Measurements from ENCODE around the gene CAMTA1.

CAMTA1 gene

DNA sequence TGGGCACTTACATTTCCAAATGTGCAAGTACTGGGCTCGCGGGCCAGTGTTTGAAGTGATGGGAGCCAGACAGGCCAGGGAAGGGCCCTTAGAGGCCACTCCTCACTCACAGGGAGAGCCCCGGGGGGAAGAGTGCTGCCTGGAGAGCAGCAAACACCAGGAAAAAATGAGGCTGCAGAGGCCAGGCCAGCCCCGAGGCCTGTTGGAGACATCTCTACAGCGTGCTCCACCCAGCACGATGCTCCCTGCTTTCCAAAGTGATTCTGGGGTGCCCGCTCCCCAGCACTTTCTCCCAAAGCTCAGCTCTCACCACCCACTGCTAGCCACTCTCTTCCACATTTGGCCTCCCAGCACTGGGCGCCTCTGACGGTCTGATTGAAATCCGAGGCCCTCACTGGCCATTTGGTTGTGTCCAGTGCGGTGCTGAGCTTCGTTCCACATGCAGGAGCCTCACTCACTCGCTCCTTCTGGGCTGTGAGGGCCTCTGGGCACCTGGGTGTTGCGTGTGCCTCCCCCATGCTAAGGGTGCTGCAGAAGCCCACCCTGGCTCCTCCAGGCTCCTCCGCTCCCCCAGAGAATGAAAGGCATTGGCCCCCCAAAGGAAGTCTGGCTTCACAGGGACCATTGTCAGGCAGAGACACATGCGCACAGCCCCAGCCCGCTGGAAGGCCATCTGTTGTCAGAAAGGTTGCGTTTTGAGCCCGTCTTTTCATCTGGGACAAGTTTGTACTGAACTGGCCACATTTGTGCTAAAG lies 600.4 kb downstream of the CAMTA1 start:
- no peak for DNase-seq

DNA sequence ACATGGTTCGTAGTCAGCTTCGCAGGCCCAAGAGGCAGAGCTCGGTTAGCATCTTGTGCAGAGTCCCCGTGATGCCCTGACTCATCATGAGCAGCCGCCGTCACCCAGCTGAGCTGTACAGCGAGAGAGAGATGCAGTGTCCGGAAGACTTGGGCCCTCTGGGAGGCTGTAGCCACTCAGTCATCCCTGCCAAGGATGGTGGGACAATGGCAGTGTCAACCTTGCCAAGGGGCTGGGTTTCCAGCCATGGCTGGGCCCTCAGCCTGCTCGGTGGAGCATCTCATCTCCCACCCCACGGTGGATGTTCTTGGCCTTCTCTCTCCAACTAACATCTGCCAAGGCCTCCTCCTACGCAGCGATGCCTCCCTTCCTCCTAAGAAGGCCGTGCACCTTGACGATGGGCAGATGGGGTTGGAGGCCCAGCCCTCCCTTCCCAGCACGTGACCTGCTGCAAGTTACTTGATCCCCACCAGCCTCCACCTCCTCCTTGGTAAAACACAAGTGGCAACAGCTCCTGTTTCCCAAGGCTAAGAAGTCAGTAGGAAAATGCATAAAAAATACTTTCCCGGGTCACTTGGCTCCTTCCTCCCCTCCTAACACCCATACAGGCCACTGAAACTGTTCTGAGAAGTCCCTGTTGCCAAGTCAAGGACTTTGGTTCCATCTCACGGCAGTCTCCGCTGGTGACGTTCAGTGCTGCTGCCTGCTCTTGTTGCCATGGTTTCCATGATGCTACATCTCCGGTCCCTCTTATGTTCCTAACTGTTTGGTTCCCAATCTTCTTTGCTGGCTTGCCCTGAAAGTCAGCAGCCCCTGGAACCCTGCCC lies 601.2 kb downstream of the CAMTA1 start:
- no peak for DNase-seq

DNA sequence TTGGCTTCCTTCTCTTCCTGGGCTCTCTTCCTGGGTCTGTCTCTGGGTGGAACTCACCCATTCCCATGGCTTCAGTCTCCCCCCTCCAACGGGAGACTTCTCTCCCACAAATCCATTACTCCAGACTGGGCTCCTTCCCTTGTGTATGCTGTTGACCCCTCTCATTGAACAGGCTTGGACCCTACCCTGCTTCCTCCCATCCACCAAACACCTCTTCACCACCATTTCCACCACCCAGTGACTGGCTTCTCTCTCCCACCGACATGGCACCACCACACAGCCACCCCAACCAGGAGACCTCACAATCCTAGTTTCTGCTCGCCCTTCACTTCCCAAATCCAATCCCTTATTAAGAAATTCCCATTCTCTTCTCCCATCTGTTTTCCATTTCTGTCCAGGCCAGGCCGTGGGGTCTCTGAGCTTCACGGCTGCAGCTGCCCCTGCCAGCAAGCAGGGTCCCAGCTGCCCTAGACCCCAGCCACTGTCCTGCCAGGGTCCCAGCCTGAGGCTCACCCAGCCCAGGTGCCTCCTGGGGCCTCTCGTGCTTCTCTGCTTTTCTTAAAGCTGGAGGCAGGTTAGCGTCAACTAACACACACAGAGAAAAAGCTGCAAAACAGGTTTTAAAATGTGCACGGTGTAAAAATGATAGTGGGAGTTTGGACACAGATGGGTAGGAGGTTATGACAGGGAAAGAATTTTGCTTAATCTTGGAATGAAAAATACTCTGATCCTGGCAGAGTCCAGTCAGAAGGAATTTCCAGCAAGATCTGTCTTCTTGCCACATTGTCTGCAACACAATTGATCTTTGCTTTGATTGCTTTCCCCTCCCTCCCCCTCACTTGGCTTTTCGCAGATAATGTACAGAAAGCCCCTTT lies 602.0 kb downstream of the CAMTA1 start:
- no peak for DNase-seq

- no peak for DNase-seq
Observed at GRCh38 chr1:7388141-7388487, 602.9 kb downstream of the CAMTA1 start.

DNA sequence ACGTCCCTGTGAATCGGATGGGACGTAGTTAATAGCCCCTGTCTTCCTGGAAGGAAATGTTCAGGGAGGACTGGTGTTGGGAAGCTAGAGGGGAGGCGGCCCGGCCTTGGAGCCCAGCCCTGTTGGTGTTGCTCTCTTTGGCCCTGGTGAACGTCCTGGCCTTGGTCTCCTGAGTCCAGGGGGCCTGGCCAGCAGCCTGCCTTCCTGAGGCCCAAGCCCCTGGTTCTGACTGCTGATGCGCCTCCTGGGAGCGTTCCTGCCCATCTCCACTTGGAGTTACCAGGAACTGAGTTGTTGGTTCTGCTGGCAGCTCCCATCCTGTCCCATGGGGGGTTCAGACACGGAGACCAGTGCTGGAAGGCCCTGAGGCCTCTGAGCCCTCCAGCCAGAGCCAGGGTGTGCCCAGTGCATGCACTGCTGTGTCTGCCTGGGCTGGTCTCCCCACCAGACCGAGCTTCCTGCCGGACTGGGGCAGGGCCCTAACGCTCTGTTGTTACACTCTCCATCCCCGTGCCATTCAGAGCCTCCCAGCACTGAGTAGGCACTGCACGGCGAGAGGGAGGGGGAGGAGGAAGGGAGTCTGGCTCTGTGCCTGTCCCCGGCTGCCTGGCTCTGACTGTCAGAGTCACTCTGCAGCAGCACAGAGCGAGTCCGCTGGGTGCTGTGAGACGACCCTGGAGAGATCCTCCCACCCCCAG lies 603.4 kb downstream of the CAMTA1 start:
- no peak for DNase-seq

DNA sequence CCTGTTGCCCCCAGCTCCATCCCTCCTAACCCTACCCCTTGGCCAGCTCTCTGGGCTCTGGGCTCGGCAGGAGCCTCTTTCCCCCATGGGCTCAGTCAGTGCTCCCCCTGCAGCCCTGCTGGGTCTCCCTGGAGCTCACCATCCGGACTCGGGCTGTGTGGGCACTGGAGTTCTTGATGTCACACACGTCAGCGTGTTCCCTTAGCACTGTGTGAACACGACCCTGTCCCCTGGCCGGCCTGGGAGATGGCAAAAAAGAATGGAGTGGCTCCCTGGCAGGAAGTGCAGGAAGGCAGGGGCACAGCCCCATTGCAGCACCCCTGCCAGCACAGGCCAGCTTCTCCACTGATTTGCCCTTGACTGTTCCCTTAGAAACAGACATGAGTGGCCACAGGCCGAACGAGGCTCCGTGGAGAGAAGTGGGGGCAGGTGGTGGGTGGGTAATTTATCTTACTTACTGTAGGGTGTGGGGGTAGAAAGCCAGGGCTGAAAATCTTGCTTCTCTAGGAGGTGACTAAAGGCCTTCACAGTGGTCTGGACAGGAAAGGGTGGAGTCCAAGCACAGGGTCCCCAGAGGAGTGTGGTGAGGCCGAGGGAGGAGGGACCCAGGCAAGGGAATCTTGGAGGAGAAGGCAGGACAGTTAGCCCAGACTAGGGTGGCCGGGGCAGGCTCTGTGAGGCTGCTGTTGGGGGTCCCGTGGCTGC lies 604.1 kb downstream of the CAMTA1 start:
- no peak for DNase-seq

DNA sequence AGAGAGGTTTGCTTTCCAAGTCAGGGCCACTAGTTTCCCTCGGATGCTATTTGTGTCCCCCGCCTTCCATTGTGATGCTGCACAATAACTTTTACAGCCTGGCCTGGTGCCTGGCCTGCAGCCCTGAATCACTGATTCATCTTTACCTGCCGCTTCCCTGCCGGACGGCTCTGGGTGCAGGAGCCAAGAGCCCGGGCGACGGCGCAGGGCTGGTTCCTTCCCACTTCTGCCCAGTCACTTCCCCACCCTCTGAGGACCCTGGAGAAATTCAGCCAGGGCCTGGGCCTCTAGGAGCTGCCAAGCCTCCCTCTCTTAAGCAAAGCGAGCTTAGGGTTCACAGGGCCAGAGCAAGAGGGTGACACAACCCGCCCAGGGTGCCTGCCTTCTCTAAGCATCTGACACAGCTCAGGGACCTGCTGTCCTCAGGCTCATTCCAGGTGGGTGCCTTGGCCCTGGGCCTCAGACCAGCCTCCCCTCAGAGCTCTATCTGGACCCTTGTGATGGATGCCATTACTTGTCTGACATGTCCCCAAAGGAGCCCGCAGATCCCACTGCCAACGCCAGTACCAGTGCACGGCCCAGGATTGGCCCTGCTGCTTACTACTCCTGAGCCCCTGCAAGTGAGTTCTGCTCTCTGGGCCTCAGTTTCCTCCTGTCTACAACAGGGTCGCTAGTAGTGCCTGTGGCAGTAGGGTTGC lies 604.8 kb downstream of the CAMTA1 start:
- DNase-seq, result no peak

GRCh38 chr1:7390604-7391000 lies 605.3 kb downstream of the CAMTA1 start:
- DNase-seq, result no peak

DNA sequence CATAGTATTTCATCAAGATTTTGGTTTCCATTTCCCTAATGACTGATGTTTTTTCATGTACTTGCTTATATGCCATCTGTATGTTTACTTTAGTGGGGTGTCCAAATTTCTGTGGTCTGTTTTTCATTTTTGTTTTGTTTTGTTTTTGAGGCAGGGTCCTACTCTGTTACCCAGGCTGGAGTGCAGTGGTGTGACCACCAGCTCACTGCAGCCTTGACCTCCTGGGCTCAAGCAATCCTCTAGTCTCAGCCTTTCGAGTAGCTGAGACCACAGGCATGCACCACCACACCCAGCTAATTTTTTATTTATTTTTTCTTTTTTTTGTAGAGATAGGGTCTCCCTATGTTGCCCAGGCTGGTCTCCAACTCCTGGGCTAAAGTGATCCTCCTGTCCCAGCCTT lies 607.9 kb downstream of the CAMTA1 start:
- DNase-seq, result no peak

- no peak for DNase-seq
Observed at GRCh38 chr1:7395251-7395650, 610.0 kb downstream of the CAMTA1 start.

DNA sequence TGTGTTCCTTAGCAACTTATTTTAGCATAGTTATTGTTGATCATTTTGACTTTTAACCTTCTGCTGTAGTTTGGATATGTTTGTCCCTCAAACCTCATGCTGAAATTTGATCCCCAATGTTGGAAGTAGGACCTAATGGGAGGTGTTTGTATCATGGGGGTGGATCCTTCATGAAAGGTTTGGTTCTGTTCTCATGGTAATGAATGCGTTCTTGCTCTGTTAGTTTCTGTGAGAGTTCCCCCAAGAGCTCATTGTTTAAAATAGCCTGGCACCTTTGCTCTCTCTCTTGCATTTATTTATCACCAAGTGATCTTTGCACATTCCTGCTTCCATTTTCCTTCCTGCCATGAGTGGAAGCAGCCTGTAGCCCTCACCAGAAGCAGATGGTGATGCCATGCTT lies 613.7 kb downstream of the CAMTA1 start:
- no peak for DNase-seq

GRCh38 chr1:7399514-7400125 lies 614.4 kb downstream of the CAMTA1 start:
- no peak for DNase-seq

- no peak for DNase-seq
Observed at GRCh38 chr1:7400566-7400965, 615.3 kb downstream of the CAMTA1 start.

GRCh38 chr1:7401814-7402547 lies 616.7 kb downstream of the CAMTA1 start:
- peak; percentile 64 to 78 (median 73) for DNase-seq

- no peak for DNase-seq
Observed at GRCh38 chr1:7402548-7402850, 617.2 kb downstream of the CAMTA1 start.

- DNase-seq, result peak; percentile 11 to 42 (median 33)
Observed at GRCh38 chr1:7403265-7404045, 618.2 kb downstream of the CAMTA1 start.

GRCh38 chr1:7404046-7404742 lies 618.9 kb downstream of the CAMTA1 start:
- DNase-seq, result no peak

GRCh38 chr1:7405844-7406500 lies 620.7 kb downstream of the CAMTA1 start:
- DNase-seq, result no peak
